Natural killer cell (primary cell): ENCODE measurements around the gene EPHB1. TPM values are rescaled to one million over a fixed set of nuclear protein-coding genes. Genes with fewer than 3 reads are reported as not detected.
"Not testable (repeated sequence)": the region's sequence is repeated elsewhere in the genome, so short reads cannot be mapped to it uniquely, and the experiment has no call there.

Source experiments
- ATAC-seq, 3 donors: fragments of 150-1000 bp in 2 of 3; fragments of 200-7000 bp in 1 of 3; cut with Tn5 transposase; 1 replicate in 1 of 3; 2 replicates in 2 of 3; pipeline ENCODE4 v1.10.0; 2021; ENCODE audit warnings: mild to moderate bottlenecking in 2 of 3, moderate library complexity in 2 of 3
- DNase-seq, 2 donors: peaks; one replicate each; pipeline versions ENCODE4 v3.0.0 to v3.0.0-alpha.2; 2013 to 2021; ENCODE audit warnings: mixed read lengths in 1 of 2
- H3K27ac ChIP-seq: one replicate; pipeline ENCODE4 v1.5.1; 2013; ENCODE audit warnings: mild to moderate bottlenecking, low read length
- H3K27me3 ChIP-seq: one replicate; pipeline ENCODE4 v1.6.1; 2013; ENCODE audit warnings: low read length; ENCODE audit not compliant: control insufficient read depth, insufficient read depth
- H3K36me3 ChIP-seq: one replicate; pipeline ENCODE4 v1.6.1; 2013; ENCODE audit warnings: low read length; ENCODE audit not compliant: control insufficient read depth, insufficient read depth
- H3K4me1 ChIP-seq: one replicate; pipeline ENCODE4 v1.6.1; 2013; ENCODE audit warnings: low read length; ENCODE audit not compliant: control insufficient read depth, insufficient read depth
- H3K4me3 ChIP-seq: one replicate; pipeline ENCODE4 v1.5.1; 2013; ENCODE audit warnings: low read length
- H3K9me3 ChIP-seq: one replicate; pipeline ENCODE4 v1.6.1; 2013; ENCODE audit warnings: low read length; ENCODE audit not compliant: control insufficient read depth, insufficient read depth
- H3K27ac Mint-ChIP-seq, 2 donors: one replicate each; pipeline ENCODE4 v1.8.0; 2022; ENCODE audit warnings: mild to moderate bottlenecking in 2 of 2, mixed read lengths in 2 of 2, moderate library complexity in 1 of 2
- H3K27me3 Mint-ChIP-seq, 2 donors: one replicate each; pipeline ENCODE4 v1.8.0; 2022; ENCODE audit warnings: low read depth in 2 of 2, mixed read lengths in 2 of 2
- H3K36me3 Mint-ChIP-seq: one replicate; pipeline ENCODE4 v1.8.0; 2022; ENCODE audit warnings: mixed read lengths
- H3K4me1 Mint-ChIP-seq, 2 donors: one replicate each; pipeline ENCODE4 v1.8.0; 2022; ENCODE audit warnings: mixed read lengths in 2 of 2
- H3K4me3 Mint-ChIP-seq: one replicate; pipeline ENCODE4 v1.8.0; 2022; ENCODE audit warnings: mild to moderate bottlenecking, moderate library complexity, mixed read lengths
- H3K9me3 Mint-ChIP-seq, 2 donors: one replicate each; pipeline ENCODE4 v1.8.0; 2022; ENCODE audit warnings: mixed read lengths in 2 of 2
- WGBS: methylation state at CpG from one replicate; pipeline ENCODE4 v1.1.7; 2013; ENCODE audit warnings: missing lambda C conversion rate; ENCODE audit not compliant: insufficient coverage; 5-methylcytosine and 5-hydroxymethylcytosine counted together
- intact Hi-C: fragments of 100-400 bp; cut with micrococcal nuclease; formaldehyde crosslinking; loops from one replicate; pipeline ENCODE4 v1.14.2; 2022
- total RNA-seq, 4 donors: library from RNA; stranded (reverse); fragments of 120-200 nt in 1 of 4; gene quantifications; one replicate each; pipeline versions ENCODE4 v1.2.3 to v1.2.4, GENCODE V29; 2013 to 2022
- TF ChIP-seq, protein P1 (sequence below): fragments of 200-600 bp; IDR thresholded peaks from one replicate; pipeline ENCODE4 v1.8.0; 2022; ENCODE audit warnings: antibody characterized with exemption

The EPHB1 gene
- total RNA-seq, 3 donors from 2014 or later (not counting 1 experiment from before 2014, with no cell fraction given), result 0.60 TPM; not detected in 2

DNA sequence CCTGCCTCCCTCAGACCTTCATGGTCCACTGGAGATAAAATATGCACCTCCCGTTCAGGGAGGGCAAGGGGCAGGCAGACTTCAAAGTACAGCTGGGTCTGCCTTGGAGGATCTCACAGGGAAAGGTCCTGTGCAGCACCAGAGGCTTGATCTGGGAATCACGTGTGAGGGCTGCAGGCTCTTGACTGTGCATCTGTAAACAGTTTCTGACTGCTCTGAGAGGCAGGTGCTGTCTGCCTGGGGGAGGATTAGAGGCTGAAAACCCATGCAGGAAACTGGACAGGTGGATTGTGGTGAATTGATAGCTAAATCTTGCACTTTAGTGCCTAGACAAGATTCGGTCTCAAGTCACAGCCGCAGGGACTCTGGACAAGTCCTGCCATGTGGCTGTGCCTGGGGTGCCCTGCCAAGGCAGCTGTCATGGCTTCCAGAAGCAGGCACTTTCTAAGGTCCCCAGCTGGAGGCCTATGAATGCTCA lies 239.3 kb downstream of the EPHB1 start:
- no peaks in the 10 kb centered on the region for H3K4me1 Mint-ChIP-seq
- H3K27ac Mint-ChIP-seq, result no peak overlapping the region
- Histone ChIP-seq H3K36me3 (no peaks in the 10 kb centered on the region), H3K9me3 (no peaks in the 10 kb centered on the region), H3K27ac (no peak overlapping the region), H3K4me3 (no peak overlapping the region), H3K4me1 (no peaks in the 10 kb centered on the region), H3K27me3 (no peaks in the 10 kb centered on the region)
- no peak for DNase-seq
- H3K9me3 Mint-ChIP-seq, result no peaks in the 10 kb centered on the region
- TF ChIP-seq, protein P1, sequence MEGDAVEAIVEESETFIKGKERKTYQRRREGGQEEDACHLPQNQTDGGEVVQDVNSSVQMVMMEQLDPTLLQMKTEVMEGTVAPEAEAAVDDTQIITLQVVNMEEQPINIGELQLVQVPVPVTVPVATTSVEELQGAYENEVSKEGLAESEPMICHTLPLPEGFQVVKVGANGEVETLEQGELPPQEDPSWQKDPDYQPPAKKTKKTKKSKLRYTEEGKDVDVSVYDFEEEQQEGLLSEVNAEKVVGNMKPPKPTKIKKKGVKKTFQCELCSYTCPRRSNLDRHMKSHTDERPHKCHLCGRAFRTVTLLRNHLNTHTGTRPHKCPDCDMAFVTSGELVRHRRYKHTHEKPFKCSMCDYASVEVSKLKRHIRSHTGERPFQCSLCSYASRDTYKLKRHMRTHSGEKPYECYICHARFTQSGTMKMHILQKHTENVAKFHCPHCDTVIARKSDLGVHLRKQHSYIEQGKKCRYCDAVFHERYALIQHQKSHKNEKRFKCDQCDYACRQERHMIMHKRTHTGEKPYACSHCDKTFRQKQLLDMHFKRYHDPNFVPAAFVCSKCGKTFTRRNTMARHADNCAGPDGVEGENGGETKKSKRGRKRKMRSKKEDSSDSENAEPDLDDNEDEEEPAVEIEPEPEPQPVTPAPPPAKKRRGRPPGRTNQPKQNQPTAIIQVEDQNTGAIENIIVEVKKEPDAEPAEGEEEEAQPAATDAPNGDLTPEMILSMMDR, result no peak
- no peaks in the 10 kb centered on the region for H3K36me3 Mint-ChIP-seq
- intact Hi-C loops, result no loop called here
- H3K4me3 Mint-ChIP-seq, result no peak overlapping the region
- ATAC-seq, result no peak
- peaks cover 14 to 23% of the 10 kb centered on the region in 2 donors for H3K27me3 Mint-ChIP-seq
- 77% methylated on average over 4 of the region's 4 CpGs for WGBS

DNA sequence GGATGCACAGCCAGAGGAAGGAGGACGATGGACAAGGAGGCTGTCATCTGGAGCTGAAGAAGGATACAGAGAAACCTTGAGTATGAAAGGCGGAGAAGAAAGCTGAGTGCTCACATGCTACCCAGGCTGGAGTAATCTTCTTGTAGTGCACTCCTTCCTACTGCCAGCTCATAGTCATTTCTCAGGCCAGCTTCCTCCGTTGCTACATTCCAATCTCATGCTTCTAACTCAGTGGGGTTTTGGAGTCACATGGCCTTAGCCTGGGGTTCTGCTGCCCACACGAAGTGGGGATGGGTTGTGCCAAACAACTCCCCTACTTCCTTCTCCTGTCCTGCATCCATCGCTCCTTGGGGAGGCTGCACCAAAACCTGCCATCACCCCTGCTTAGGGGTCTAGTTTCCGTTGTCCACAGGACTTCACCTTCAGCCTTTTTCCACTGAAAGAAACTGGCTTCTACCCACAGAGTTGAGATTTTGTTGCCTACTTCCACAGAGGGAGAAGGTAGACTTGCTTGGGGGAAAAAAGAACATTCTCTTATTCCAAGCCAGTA lies 239.9 kb downstream of the EPHB1 start:
- no peak overlapping the region for H3K4me3 Mint-ChIP-seq
- DNase-seq, result no peak
- H3K27me3 Mint-ChIP-seq, result peaks cover 14 to 23% of the 10 kb centered on the region in 2 donors

DNA sequence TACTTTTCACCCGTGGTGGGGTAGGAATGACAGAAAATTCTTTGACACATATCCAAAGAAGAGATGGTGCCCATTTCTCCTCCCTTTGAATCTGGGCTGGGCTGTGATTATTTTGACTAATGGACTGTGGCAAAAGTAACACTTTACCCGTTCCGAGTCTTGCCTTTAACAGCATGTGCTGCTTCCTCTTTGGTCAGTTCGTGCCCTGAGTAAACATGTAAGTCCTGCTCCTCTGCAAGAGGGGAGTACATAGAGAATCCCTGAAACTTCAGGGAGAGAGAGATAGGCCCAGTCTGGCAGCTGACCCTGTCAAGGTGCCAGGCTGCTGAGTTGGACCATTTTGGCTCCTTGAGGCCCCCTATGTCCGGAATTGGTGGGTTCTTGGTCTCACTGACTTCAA lies 243.1 kb downstream of the EPHB1 start:
- ATAC-seq (no peak), DNase-seq (no peak)
- Mint-ChIP-seq H3K27me3 (no peaks in the 10 kb centered on the region), H3K27ac (no peak overlapping the region), H3K4me1 (no peaks in the 10 kb centered on the region), H3K9me3 (no peaks in the 10 kb centered on the region), H3K4me3 (no peak overlapping the region), H3K36me3 (no peaks in the 10 kb centered on the region)
- Histone ChIP-seq H3K36me3 (no peaks in the 10 kb centered on the region), H3K27ac (no peak overlapping the region), H3K4me3 (no peak overlapping the region), H3K4me1 (no peaks in the 10 kb centered on the region), H3K27me3 (no peaks in the 10 kb centered on the region), H3K9me3 (no peaks in the 10 kb centered on the region)
- TF ChIP-seq, protein P1, result no peak
- 88% methylated on average over 5 of the region's 5 CpGs for WGBS
- intact Hi-C loops, result no loop called here

More for the DNA sequence above, 239.9 kb downstream of the EPHB1 start:
- Histone ChIP-seq H3K9me3 (no peaks in the 10 kb centered on the region), H3K4me1 (no peaks in the 10 kb centered on the region), H3K36me3 (no peaks in the 10 kb centered on the region), H3K27me3 (no peaks in the 10 kb centered on the region), H3K4me3 (no peak overlapping the region), H3K27ac (no peak overlapping the region)
- Mint-ChIP-seq H3K4me1 (no peaks in the 10 kb centered on the region), H3K9me3 (no peaks in the 10 kb centered on the region), H3K27ac (no peak overlapping the region), H3K36me3 (no peaks in the 10 kb centered on the region)
- WGBS, result 80% methylated on average over 6 of the region's 6 CpGs
- no peak for ATAC-seq
- intact Hi-C loops, result no loop called here
- TF ChIP-seq, protein P1, result no peak

DNA sequence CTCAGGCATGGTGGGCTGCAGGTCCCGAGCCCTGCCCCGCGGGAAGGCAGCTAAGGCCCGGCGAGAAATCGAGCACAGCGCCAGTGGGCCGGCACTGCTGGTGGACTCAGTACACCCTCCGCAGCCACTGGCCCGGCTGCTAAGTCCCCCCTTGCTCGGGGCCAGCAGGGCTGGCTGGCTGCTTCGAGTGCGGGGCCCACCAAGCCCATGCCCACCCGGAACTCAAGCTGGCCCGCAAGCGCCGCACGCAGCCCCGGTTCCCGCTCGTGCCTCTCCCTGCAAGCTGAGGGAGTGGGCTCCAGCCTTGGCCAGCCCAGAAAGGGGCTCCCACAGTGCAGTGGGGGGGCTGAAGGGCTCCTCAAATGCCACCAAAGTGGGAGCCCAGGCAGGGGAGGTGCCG lies 244.5 kb downstream of the EPHB1 start:
- 94% methylated on average over 22 of the region's 22 CpGs for WGBS
- not testable (repeated sequence) for H3K4me1 ChIP-seq

More for the DNA sequence above, 244.5 kb downstream of the EPHB1 start:
- intact Hi-C loops, DNase-seq, H3K36me3 Mint-ChIP-seq, H3K27ac Mint-ChIP-seq, H3K27ac ChIP-seq, H3K27me3 Mint-ChIP-seq, H3K4me3 ChIP-seq, H3K9me3 Mint-ChIP-seq, H3K4me1 Mint-ChIP-seq, ATAC-seq, H3K9me3 ChIP-seq, H3K4me3 Mint-ChIP-seq, H3K27me3 ChIP-seq, H3K36me3 ChIP-seq: not testable (repeated sequence)
